ENCODE data around the gene DGKI. TPM values are rescaled to one million over a fixed set of nuclear protein-coding genes. Genes with fewer than 3 reads are reported as not detected.
"Not testable (repeated sequence)": the region's sequence is repeated elsewhere in the genome, so short reads cannot be mapped to it uniquely, and the experiment has no call there.

The DGKI gene
- total RNA-seq, 1 donor from 2014 or later, result 1.3 TPM

DNA sequence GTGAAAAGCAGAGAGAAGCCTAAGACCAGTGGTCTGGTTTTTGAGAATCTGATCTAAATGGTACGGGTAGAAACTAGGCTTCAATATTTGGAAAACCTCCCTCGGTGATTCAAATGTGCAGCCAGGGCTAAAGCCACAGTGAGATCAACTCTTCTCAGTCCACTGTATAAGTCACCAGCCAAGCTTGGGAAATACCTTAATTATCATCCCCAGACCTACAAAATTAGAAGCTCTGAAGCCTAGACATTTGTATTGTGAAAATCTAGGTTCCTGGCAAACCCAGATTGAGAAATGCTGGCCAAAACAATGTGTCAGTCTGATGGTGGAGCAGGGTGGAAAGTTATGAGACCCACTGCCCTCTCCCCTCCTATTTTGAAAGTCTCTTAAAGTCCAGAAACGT is 131.7 kb downstream of the DGKI start:
- Histone ChIP-seq H3K4me3 (no peak overlapping the region), H3K4me1 (peaks cover 14% of the 10 kb centered on the region), H3K36me3 (no peaks in the 10 kb centered on the region), H3K9me3 (replicated peaks) (no peaks in the 10 kb centered on the region), H3K27ac (replicated peaks) (no peak overlapping the region), H3K27me3 (ENCODE audit: low read depth) (no peaks in the 10 kb centered on the region)
- TF ChIP-seq, protein P1, sequence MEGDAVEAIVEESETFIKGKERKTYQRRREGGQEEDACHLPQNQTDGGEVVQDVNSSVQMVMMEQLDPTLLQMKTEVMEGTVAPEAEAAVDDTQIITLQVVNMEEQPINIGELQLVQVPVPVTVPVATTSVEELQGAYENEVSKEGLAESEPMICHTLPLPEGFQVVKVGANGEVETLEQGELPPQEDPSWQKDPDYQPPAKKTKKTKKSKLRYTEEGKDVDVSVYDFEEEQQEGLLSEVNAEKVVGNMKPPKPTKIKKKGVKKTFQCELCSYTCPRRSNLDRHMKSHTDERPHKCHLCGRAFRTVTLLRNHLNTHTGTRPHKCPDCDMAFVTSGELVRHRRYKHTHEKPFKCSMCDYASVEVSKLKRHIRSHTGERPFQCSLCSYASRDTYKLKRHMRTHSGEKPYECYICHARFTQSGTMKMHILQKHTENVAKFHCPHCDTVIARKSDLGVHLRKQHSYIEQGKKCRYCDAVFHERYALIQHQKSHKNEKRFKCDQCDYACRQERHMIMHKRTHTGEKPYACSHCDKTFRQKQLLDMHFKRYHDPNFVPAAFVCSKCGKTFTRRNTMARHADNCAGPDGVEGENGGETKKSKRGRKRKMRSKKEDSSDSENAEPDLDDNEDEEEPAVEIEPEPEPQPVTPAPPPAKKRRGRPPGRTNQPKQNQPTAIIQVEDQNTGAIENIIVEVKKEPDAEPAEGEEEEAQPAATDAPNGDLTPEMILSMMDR (IDR thresholded peaks at IDR 0.05; ENCODE audit: borderline replicate concordance), result no peak
- DNase-seq, result no peak
- intact Hi-C loops (cut with micrococcal nuclease), result no loop called here

DNA sequence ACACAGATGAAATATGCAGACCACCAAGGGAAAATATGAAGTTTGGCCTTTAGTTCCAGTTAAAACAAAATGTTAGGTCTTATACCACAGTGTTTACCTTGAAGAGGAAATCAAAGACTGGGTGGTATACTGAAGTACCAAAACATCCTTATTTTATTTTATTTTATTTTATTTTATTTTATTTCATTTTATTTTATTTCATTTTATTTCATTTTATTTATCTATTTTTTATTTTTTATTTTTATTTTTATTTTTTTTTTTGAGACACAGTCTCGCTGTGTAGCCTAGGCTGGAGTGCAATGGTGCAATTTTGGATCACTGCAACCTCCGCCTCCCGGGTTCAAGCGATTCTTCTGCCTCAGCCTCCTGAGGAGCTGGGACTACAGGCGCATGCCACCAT is 140.4 kb downstream of the DGKI start:
- peaks cover 38% of the 10 kb centered on the region for H3K9me3 ChIP-seq (replicated peaks)
- H3K4me1 ChIP-seq; H3K27ac ChIP-seq (replicated peaks); H3K27me3 ChIP-seq (ENCODE audit: low read depth); DNase-seq; H3K36me3 ChIP-seq; intact Hi-C loops (cut with micrococcal nuclease); H3K4me3 ChIP-seq: not testable (repeated sequence)

DNA sequence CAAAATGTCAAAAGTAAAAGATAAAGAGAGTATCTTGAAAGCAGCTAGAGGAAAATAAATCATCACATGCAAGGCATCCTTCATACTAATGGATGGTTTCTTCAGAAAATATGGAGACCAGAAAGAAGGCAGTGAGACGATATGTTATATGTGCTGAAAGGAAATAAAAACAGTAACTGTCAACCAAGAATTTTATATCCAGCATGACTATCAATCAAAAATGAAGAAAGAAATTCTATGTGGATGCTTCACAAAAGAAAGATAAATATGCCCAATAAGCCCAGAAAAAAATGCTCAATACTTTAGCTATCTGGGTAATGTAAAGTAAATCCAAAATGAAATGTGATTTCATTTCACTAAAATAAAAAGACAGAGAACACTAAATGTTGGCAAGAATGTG is 142.1 kb downstream of the DGKI start:
- intact Hi-C loops (cut with micrococcal nuclease), result no loop called here
- H3K27ac ChIP-seq (replicated peaks), result no peak overlapping the region
- TF ChIP-seq, protein P1 (IDR thresholded peaks at IDR 0.05; ENCODE audit: borderline replicate concordance), result no peak
- no peak overlapping the region for H3K4me3 ChIP-seq
- no peaks in the 10 kb centered on the region for H3K27me3 ChIP-seq (ENCODE audit: low read depth)
- peaks cover 38% of the 10 kb centered on the region for H3K9me3 ChIP-seq (replicated peaks)
- no peaks in the 10 kb centered on the region for H3K4me1 ChIP-seq
- DNase-seq, result no peak
- no peaks in the 10 kb centered on the region for H3K36me3 ChIP-seq

DNA sequence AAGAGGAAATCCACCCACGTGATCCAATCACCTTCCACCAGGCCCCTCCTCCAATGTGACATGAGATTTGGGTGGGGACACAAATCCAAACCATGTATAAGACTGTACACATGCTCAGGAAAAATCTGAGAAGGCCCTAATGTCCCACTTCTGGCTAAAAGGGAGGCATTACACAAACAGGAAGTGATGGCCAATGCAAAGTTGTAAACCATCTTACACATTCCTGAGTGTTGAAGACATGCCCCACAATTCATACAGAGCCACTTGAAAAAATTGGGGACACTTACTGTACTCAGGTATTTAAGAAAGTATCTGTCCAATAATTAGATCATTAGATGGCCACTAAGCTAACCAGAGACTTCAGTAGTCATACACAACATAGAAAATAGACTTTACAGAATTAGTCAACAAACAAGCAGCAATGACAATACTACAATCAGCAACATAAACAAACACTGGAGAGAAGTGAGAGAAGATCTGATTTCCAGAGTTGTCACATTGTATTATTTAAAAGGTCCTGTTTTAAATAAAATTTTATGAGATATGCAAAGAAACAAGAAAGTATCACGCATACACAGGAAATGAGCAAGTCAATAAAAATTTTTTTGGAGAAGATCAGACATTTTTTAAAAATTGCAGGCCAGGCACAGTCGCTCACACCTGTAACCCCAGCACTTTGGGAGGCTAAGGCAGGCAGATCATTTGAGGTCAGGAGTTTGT is 143.3 kb downstream of the DGKI start:
- TF ChIP-seq, protein P1 (IDR thresholded peaks at IDR 0.05; ENCODE audit: borderline replicate concordance), result no peak
- no peaks in the 10 kb centered on the region for H3K4me1 ChIP-seq
- intact Hi-C loops (cut with micrococcal nuclease), result no loop called here
- no peaks in the 10 kb centered on the region for H3K36me3 ChIP-seq
- no peak overlapping the region for H3K4me3 ChIP-seq
- H3K27me3 ChIP-seq (ENCODE audit: low read depth), result no peaks in the 10 kb centered on the region
- peaks cover 38% of the 10 kb centered on the region for H3K9me3 ChIP-seq (replicated peaks)
- no peak for DNase-seq
- no peak overlapping the region for H3K27ac ChIP-seq (replicated peaks)

DNA sequence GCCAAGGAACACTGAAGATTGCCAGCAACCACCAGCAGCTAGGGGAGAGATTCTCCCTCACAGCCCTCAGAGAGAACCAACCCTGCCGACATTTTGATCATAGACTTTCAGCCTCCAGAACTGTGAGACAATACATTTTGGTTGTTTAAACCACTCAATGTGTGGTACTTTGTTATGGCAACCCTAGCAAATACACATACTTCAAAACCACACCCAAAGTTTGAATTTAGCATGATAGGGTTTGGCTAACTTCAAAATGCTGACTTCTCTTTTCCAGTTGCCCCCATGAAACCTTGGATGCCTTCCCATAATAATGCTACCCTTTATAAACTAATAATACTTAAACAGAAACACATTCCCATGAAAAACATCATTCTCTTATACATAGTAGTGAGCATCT is 149.8 kb downstream of the DGKI start:
- no peaks in the 10 kb centered on the region for H3K9me3 ChIP-seq (replicated peaks)
- H3K36me3 ChIP-seq, result no peaks in the 10 kb centered on the region
- no peaks in the 10 kb centered on the region for H3K27me3 ChIP-seq (ENCODE audit: low read depth)
- no peaks in the 10 kb centered on the region for H3K4me1 ChIP-seq
- no peak for DNase-seq
- no peak overlapping the region for H3K4me3 ChIP-seq
- H3K27ac ChIP-seq (replicated peaks), result no peak overlapping the region
- intact Hi-C loops (cut with micrococcal nuclease), result no loop called here
- TF ChIP-seq, protein P1 (IDR thresholded peaks at IDR 0.05; ENCODE audit: borderline replicate concordance), result no peak

DNA sequence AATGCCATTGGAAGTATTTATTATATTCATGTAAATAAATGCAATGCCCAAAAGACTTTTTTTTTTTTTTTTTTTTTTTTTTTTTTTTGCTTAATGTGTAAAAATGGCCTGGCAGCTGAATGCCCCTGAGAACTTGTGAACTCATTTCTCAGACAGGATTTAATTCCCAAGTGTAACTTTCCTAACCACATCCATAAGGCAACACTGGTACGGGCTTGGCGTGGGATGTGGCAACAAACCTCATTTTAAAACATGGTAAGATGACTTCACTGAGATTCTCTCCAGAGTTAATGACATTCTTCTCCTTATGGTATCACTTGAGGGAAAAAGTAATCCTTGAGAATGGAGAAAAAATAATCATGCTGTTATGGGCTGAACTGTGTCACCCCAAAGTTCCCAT is 150.4 kb downstream of the DGKI start:
- Histone ChIP-seq H3K9me3 (replicated peaks) (no peaks in the 10 kb centered on the region), H3K27ac (replicated peaks) (no peak overlapping the region), H3K4me3 (no peak overlapping the region), H3K4me1 (no peaks in the 10 kb centered on the region), H3K36me3 (no peaks in the 10 kb centered on the region), H3K27me3 (ENCODE audit: low read depth) (no peaks in the 10 kb centered on the region)
- TF ChIP-seq, protein P1 (IDR thresholded peaks at IDR 0.05; ENCODE audit: borderline replicate concordance), result no peak
- DNase-seq, result no peak
- intact Hi-C loops (cut with micrococcal nuclease), result no loop called here

All from left ventricle myocardium inferior (tissue), 1 donor.